NCI-H748 (cell line): Measurements from ENCODE around the gene CHP1.
"Not testable (repeated sequence)": the region's sequence is repeated elsewhere in the genome, so short reads cannot be mapped to it uniquely, and the experiment has no call there.

ENCODE experiments used
- DNase-seq: peaks from one replicate; lab custom pipeline; 2025; ENCODE audit not compliant: unreplicated experiment; lab: John Stamatoyannopoulos, UW

Gene CHP1

DNA sequence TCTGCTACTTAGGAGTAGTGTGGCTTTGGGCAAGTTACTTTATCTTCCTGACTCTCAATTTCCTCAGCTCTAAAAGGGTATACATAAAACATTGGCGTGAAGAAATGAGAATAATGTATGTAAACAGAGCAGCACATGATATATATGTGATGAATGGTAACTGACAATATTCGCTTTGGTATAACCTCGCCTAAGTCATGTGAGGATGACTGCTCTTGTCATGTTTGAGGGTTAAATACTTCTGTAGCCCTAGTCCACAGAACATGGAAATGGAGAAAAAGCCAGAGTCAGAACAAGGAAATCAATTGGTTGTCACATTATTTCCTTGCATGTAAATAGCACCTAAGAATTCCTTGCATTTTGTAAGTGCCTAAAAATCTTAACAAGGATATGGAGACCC is 25.0 kb downstream of the CHP1 start:
- no peak for DNase-seq

DNA sequence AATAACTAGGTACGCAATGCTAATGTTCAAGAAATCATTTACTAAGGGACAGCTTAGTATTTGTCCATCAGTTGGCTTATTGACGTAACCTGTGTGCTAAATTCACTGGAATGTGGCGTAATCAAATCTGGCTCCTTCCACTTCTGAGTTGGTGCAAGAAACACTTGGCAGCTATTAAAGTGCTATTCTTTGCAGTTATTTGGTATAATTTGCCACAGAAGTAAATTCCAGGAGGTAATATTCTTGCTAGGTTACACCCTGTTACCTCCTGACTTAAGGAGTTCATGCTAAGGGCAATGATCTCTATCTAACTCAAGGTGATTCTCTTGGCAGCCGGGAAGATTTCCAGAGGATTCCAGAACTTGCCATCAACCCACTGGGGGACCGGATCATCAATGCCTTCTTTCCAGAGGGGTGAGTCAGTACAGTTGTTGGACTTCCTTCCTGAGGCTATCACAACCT is 25.5 kb downstream of the CHP1 start:
- no peak for DNase-seq

DNA sequence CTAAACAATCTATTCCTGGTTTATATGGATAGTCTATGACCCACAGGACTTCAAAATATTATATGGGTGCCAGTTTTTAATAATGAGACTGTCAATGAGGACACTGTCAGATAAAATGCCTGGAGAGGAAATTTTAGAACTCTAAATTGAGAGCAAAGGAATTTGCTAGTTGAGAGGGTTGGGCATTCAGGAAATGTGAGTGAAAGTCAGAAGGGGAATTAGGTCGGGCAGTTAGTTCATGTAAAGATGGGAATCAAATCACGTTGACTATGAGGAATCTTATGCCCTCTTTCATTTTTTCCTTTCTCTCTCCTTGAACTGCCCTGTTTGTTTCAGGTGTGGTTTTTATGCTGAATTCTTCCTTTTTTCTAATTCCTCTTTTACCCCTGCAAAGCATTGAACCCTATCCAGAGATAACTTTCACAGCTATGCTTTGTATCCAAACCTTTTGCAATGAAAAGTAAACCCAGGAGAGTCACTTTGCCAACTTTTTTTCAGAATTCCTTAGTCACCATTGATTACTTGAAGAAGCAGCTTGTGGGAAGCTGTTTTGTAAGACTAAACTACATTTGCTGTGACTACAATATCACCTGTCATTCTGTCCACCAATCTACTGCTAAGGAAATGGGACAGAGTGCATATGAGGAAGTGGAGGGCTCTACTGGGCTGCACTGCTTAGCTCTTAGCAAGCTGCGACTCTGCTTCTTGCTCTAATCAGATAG is 27.8 kb downstream of the CHP1 start:
- no peak for DNase-seq

DNA sequence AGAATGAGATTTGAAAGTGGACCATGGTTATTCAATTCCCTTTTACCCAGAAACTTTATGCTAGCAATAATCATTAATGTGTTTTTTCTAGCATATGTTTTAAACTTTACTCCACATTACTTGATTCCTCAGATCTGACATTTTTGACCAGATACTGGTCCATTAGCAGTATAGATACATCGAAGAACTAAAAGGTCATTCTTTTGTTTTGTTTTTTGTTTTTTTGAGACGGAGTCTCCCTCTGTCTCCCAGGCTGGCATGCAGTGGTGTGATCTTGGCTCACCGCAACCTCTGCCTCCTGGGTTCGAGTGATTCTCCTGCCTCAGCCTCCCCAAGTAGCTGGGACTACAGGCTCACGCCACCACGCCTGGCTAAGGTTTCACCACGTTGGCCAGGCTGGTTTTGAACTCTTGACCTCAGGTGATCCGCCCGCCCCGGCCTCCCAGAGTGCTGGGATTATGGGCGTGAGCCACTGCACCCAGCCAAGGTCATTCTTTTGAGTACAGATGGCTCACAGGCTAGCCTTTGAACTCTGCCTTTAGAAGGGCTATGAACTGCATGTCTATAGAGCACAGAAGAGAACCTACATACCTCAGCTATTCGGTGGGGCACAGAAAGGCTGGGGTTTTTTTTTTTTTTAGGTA is 28.6 kb downstream of the CHP1 start:
- DNase-seq: no peak

DNA sequence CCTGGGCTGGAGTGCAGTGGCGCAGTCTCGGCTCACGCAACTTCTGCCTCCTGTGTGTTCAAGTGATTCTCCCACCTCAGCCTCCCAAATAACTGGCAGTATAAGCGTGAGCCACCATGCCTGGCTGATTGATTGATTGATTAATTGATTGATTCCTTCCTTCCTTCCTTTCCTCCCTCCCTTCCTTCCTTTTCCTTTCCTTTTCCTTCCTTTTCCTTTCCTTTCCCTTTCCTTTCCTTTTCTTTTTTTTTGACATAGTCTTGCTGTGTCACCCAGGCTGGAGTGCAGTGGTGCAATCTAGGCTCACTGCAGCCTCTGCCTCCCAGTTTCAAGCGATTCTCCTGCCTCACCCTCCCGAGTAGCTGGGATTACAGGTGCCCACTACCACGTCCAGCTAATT is 29.9 kb downstream of the CHP1 start:
- DNase-seq: not testable (repeated sequence)

DNA sequence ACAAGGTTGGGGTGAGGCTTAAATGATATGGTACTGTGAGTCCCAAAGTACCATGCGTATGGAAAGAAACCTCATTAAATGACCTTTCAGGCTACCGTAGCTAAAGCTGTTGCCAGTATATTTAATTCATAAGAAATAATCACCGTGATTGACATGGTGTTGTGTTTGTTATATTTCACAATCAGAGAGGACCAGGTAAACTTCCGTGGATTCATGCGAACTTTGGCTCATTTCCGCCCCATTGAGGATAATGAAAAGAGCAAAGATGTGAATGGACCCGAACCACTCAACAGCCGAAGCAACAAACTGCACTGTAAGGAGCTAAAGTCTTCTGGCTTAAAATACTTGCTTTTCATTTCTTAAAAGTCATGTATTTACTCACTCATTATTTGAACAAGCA is 31.5 kb downstream of the CHP1 start:
- no peak for DNase-seq

DNA sequence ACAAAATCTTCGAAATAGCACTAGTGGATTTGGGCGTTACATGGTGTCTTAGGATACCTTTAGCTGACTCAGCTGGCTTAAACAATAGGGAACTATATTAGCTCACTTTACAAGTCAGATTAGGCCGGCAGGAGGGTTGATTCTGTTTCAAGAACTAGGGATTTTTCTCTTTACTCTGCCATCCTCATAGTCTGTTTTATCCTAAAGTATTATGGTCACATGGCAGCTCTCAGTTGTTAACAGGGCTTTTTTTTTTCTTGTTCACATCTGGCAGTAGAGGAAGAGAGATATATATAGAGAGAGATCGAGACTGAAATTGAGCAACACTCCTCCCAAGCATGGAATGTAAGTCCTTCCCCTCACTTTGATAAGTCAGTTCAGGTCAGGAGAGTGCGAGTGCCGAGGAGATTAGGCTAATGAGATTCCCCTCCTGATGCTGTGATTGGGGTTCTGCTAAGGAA is 32.9 kb downstream of the CHP1 start:
- no peak for DNase-seq

DNA sequence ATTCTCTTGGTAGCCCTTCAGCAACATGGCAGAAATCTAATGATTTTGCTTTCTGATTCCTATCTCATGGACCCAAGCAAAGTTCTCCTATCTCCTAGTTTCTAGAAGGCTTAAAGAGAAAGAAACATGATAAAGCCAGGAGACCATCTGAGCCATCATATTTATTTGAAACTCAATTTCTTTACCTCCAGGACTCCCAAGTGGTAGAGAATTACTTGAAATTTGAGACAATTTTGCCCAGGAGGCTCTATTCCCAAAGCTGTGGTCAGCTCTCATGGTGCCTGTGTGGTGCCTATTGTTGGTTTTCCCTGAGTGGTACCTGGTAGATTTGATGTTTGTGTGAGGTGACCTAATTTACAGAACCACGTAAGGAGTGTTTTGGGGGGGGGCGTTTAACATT is 38.8 kb downstream of the CHP1 start:
- DNase-seq: no peak

DNA sequence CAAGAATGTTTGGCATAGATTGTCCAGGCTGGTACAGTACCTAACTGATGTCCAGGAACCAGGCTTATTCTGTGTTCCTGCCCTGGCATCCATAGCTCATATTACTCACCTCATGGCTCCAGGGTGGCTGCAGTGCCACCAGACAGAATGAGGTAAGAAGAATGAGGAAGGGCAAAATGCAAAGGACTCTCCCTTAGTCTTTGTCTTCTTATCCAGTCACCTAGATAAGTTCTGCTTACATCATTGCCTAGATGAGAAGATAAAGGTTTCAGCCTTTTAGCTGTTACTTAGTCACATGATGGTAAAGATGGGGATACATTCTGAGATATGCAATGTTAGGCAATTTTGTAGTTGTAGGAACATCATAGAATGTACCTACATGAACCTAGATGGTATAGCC is 45.8 kb downstream of the CHP1 start:
- DNase-seq: no peak

DNA sequence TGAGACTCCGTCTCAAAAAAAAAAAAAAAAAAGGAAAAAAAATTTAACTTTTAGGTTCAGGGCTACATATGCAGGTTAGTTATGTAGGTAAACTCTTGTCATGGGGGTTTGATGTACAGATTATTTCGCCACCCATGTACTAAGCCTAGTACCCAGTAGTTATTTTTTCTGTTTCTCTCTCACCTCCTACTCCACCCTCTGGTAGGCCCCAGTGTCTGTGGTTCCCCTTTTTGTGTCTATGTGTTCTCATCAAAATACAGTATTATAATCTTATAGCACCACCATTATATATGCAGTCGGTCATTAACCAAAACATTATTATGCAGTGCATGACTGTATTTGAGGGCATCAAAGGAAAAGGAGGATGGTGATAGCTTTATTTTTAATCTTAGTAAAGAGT is 47.3 kb downstream of the CHP1 start:
- no peak for DNase-seq

DNA sequence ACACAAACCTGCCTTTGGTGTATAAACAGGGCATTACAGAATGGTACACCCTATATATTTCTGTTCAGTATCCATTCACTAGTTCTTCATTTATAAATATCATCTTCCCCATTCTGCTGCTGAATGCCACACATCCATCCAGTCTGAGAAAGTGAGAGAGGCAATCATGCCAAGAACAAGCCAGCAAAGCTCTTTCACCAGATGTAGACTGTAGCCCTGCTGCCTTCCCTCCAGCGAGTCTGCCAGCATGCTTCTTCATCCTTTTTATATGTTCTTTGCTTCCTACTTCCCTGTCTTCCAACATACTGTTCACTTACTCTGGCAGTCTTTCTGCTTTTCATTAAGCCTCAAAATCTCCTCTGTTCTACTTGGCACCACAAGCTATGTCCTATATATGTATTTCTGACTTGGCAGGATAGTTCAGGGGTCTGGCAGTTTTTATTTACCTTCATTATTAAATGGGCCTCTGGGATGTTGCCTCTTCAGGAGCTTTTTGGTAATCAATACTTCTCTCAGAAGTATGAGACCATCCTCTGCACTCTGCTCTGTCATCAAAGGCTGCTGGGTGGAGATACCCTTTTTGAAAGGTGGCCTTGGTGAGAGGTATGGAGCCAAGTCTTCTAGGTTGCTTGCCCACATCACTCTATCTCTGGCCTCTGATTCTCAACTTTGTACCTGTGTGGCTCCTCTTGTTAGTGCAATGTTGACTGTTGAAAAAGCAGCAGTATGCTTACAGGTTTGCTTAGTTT is 48.6 kb downstream of the CHP1 start:
- DNase-seq: no peak

DNA sequence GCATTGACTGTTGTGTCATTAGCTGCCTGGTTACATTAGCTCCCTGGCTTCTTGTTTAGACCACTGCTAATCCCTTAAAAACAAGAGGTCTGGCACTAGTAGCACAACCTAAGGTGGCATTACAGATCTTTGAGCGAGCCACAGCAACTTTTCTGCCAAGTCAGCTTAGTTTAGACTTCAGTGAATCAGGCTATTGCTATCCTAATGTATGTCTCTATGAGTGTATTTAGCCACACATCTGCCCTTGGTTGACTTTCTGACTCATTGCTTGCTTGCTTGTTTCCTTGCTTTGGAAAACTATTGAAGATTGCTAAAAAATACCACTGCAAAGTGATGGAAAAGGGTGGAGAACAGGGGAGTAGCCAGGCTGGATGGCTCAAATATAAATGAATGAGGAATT is 50.2 kb downstream of the CHP1 start:
- DNase-seq: no peak

DNA sequence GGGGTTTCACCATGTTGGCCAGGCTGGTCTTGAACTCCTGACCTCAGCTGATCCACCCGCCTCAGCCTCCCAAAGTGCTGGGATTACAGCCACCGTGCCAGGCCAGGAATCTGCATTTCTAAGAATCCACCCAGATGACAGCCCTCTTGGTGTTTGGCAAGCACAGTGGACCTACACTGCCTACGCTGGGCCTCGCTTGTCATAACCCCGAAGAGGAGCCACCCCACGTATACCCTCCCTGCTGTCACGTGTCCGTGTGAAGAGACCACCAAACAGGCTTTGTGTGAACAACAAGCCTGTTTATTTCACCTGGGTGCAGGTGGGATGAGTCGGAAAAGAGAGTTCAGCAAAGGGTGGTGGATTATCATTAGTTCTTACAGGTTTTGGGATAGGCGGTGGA is 51.4 kb downstream of the CHP1 start:
- not testable (repeated sequence) for DNase-seq

DNA sequence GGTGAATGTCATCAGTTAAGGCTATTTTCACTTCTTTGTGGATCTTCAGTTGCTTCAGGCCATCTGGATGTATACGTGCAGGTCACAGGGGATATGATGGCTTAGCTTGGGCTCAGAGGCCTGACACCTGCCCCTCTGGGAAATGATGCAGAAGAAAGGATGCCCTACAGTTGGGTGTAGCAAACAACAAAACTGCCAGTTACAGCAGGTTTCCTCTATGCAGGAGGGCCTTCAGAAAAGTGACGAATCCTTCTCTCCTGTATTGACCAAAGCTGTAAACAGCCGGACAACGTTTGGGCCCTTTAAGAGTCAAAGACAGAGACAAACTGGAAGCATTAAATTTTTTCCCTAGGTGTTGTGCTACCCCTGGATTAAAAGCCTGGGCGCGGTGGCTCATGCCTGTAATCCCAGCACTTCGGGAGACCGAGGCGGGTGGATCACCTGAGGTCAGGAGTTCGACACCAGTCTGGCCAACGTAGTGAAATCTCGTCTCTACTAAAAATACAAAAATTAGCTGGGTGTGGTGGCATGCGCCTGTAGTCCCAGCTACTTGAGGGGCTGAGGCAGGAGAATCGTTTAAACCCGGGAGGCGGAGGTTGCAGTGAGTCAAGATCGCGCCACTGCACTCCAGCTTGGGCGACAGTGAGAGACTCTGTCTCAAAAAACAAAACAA is 52.0 kb downstream of the CHP1 start:
- DNase-seq: not testable (repeated sequence)

DNA sequence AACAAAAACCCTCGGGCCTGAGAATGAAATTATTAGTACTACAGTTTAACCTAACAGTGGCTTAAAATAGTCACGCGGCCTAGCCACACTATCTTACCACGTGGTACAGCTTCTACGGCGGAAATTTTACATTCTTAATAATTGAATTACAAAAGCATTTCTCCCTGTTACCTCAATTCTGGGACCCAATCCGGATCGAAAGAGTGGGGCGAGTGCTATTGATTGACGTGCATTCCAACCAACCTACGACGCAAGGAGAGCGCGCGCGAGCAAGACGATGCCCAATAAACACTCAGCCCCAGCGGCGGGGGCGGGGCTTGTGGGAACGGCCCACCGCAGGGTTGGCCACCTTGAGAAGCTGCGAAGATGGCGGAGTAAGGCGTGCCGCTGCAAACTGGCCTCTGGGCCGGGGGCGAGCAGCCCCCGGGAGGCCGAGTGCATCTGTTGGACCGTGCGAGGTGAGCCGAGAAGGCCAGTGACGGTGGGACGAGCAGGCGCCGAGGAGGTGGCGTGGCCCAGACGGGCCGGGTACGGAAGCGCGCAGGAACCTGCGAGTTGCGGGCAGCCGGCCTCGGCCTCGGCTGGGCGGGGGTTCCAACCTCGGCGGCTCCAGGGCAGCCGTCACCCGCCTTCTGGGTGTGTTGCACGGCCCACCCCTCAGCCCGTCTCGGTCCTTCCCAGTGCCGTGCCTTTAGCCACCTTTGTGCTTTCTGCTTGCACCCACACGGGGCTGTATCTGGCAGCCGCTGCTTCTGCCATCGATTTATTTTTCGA is 52.8 kb downstream of the CHP1 start:
- DNase-seq: peak; percentile 98

DNA sequence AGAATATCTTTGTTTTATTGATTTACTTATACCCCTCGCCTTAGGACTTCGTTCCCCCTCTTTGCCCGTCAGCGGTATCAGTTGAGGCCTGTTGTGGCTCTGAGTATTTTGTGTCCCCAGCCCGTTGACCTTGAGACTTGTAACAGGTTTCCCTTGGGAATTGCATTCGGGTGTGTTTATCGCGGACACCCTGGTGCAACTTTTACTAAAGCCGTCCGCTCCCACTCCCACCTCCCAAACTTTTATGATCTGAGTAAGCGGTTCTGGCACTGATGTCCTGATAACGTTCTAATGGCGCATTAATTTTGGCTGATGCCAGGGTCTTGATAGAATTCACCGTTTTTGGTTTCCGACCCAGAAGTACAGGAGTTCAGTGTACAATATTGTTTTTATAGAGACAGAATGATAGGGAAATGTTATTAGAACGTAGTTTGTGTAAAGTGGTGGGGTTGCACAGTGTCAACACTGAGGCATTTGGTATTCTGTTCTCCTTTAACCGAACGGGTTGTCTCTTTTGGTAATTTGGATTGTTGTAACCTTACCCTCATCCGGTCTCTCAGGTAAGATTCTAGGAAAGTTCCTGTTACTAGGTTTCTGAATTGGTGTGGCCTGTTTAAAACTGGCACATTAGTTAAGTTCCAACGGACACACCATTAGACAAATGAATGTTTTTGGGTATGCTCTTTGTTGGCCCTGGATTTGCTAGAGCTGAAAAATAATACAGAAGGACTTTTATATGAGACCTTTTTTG is 53.5 kb downstream of the CHP1 start:
- peak; percentile 28 for DNase-seq

DNA sequence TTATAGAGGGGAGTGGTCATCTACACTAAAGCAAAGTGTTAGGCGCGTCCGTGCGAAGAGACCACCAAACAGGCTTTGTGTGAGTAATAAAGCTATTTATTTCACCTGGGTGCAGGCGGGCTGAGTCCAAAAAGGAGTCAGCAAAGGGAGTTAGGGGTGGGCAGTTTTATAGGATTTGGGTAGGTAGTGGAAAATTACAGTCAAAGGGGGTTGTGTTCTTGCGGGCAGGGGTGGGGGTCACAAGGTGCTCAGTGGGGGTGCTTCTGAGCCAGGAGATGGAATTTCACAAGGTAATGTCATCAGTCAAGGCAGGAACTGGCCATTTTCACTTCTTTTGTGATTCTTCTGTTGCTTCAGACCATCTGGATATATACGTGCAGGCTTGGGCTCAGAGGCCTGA is 54.2 kb downstream of the CHP1 start:
- DNase-seq: no peak

DNA sequence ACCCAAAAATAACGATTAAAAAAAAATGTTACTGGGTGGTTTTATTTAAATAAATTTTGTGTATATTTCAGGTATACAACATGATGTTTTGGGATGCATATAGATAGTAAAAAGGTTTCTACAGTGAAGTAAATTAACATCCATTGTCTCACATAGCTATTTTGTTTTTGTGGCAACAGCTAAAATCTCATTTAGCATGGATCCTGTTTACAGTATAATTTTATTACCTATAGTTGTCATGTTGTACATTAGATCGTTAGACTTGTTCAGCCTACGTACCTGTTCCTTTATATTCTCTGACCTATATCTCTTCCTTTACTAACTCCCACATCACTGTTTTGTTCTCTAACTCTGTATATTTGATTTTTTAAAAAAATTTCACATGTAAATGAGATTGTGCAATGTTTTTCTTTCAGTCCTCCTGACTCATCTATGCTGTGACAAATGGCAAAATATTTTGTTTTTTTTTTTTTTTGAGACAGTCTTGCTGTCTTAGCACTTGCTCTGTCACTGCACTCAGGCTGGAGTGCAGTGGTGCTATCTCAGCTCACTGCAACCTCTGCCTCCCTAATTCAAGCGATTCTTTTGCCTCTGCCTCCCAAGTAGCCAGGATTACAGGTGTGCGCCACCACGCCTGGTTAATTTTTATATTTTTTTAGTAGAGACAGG is 55.7 kb downstream of the CHP1 start:
- no peak for DNase-seq

DNA sequence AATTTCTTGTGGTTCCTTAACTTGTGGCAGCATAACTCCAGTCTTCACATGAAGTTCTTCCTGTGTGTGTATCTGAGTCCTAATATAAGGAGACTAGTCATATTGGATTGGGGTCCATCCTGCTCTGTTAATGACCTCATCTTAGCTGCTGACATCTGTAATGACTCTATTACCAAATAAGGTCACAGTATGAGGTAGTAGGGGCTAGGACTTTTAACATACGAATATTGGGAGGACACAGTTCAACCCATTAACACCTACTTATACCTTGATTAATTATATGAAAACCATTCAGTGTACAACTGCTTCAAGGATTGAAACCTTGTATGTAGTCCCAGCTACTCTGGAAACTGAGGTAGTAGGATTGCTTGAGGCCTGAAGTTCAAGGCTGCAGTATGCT is 57.4 kb downstream of the CHP1 start:
- DNase-seq: no peak
